Activated T-helper 1 cell treated with anti-CD3 and anti-CD28 coated beads, Interleukin-12 subunit alpha, Interleukin-12 subunit beta, Interleukin-2, Interleukin-4 antibody, amounts not matched to agents 30 ng/mL and 10 ng/mL and 1 ng/mL, durations not matched to agents 14 hours and 24 hours and 36 hours (primary cell): ENCODE results near the gene SBF1. TPM values are rescaled to one million over a fixed set of nuclear protein-coding genes. Genes with fewer than 3 reads are reported as not detected.

Experiments used
- DNase-seq: peaks from one replicate; pipeline ENCODE4 v3.0.0; 2021; ENCODE audit warnings: low spot score
- H3K27ac Mint-ChIP-seq: one replicate; pipeline ENCODE4 v1.8.0; 2021; ENCODE audit warnings: mild to moderate bottlenecking, mixed read lengths
- H3K27me3 Mint-ChIP-seq: one replicate; pipeline ENCODE4 v1.8.0; 2022; ENCODE audit warnings: mild to moderate bottlenecking, moderate library complexity, mixed read lengths; ENCODE audit not compliant: insufficient read depth
- H3K36me3 Mint-ChIP-seq: one replicate; pipeline ENCODE4 v1.8.0; 2021; ENCODE audit warnings: low read depth, mixed read lengths
- H3K4me1 Mint-ChIP-seq: one replicate; pipeline ENCODE4 v1.8.0; 2021; ENCODE audit warnings: low read depth, mixed read lengths
- H3K4me3 Mint-ChIP-seq: one replicate; pipeline ENCODE4 v1.8.0; 2021; ENCODE audit warnings: mild to moderate bottlenecking, moderate library complexity, mixed read lengths
- H3K9me3 Mint-ChIP-seq: one replicate; pipeline ENCODE4 v1.8.0; 2021; ENCODE audit warnings: mixed read lengths
- intact Hi-C: fragments of 100-400 bp; cut with micrococcal nuclease; formaldehyde crosslinking; loops from one replicate; pipeline ENCODE4 v1.15.1; 2024
- total RNA-seq: library from RNA; stranded (reverse); gene quantifications from 2 replicates; pipeline ENCODE4 v1.2.3, GENCODE V29; 2022

SBF1 gene
- total RNA-seq, 1 donor from 2014 or later: 116 TPM

- H3K27ac Mint-ChIP-seq: peak overlapping the region; percentile 74
- peaks cover 46% of the 10 kb centered on the region for H3K4me1 Mint-ChIP-seq
- H3K9me3 Mint-ChIP-seq: no peaks in the 10 kb centered on the region
- peak overlapping the region; percentile 87 for H3K4me3 Mint-ChIP-seq
- H3K36me3 Mint-ChIP-seq: no peaks in the 10 kb centered on the region
- H3K27me3 Mint-ChIP-seq: peaks cover 7% of the 10 kb centered on the region
- no peak for DNase-seq
- intact Hi-C loops: loop anchor here (1.0 to 10.0 kb wide), 4 partner anchors 109 to 229 kb away; partner anchors contain the start of genes CHKB, PPP6R2 and TUBGCP6
Observed at GRCh38 chr22:50473855-50474671, 772 bp downstream of the SBF1 start.

- Mint-ChIP-seq H3K27ac (peak overlapping the region; percentile 74), H3K9me3 (no peaks in the 10 kb centered on the region), H3K4me1 (peaks cover 53% of the 10 kb centered on the region), H3K36me3 (peaks cover 5% of the 10 kb centered on the region), H3K27me3 (peaks cover 3% of the 10 kb centered on the region), H3K4me3 (peak overlapping the region; percentile 87)
- no peak for DNase-seq
- intact Hi-C loops: loop anchor here (1.0 to 10.0 kb wide), 2 partner anchors 148 to 228 kb away; partner anchors contain the start of gene TUBGCP6
Observed at GRCh38 chr22:50473088-50473487, 1.7 kb downstream of the SBF1 start.

- Mint-ChIP-seq H3K36me3 (peaks cover 6% of the 10 kb centered on the region), H3K4me1 (peaks cover 53% of the 10 kb centered on the region), H3K27ac (peak overlapping the region; percentile 23), H3K9me3 (no peaks in the 10 kb centered on the region), H3K4me3 (peak overlapping the region; percentile 58), H3K27me3 (peaks cover 2% of the 10 kb centered on the region)
- intact Hi-C loops: loop anchor here (10.0 kb wide), 1 partner anchor 227 kb away; the partner anchor contains the start of gene TUBGCP6
- DNase-seq: no peak
Observed at GRCh38 chr22:50471962-50472361, 2.9 kb downstream of the SBF1 start.

GRCh38 chr22:50471197-50471847 is 3.5 kb downstream of the SBF1 start:
- H3K27ac Mint-ChIP-seq: peak overlapping the region; percentile 90
- intact Hi-C loops: loop anchor here (10.0 kb wide), 1 partner anchor 227 kb away; the partner anchor contains the start of gene TUBGCP6

GRCh38 chr22:50470491-50470890 is 4.3 kb downstream of the SBF1 start:
- DNase-seq: no peak
- H3K36me3 Mint-ChIP-seq: peaks cover 12% of the 10 kb centered on the region
- no peaks in the 10 kb centered on the region for H3K9me3 Mint-ChIP-seq
- no peaks in the 10 kb centered on the region for H3K27me3 Mint-ChIP-seq
- peak overlapping the region; percentile 90 for H3K27ac Mint-ChIP-seq
- H3K4me3 Mint-ChIP-seq: peak overlapping the region; percentile 48
- intact Hi-C loops: loop anchor here (1.0 to 10.0 kb wide), 2 partner anchors 38 to 226 kb away; partner anchors contain the start of genes NCAPH2 and TUBGCP6
- peaks cover 53% of the 10 kb centered on the region for H3K4me1 Mint-ChIP-seq

More at GRCh38 chr22:50471197-50471847, 3.5 kb downstream of the SBF1 start:
- peaks cover 53% of the 10 kb centered on the region for H3K4me1 Mint-ChIP-seq
- no peaks in the 10 kb centered on the region for H3K27me3 Mint-ChIP-seq
- no peaks in the 10 kb centered on the region for H3K9me3 Mint-ChIP-seq
- peak overlapping the region; percentile 48 for H3K4me3 Mint-ChIP-seq
- peaks cover 10% of the 10 kb centered on the region for H3K36me3 Mint-ChIP-seq
- DNase-seq: no peak

- peak overlapping the region; percentile 48 for H3K4me3 Mint-ChIP-seq
- intact Hi-C loops: loop anchor here (1.0 to 10.0 kb wide), 3 partner anchors 39 to 225 kb away; partner anchors contain the start of genes NCAPH2, SYCE3 and TUBGCP6
Observed at GRCh38 chr22:50469377-50470305, 5.2 kb downstream of the SBF1 start.

GRCh38 chr22:50468626-50469025 is 6.2 kb downstream of the SBF1 start:
- peak overlapping the region; percentile 49 for H3K4me3 Mint-ChIP-seq
- H3K36me3 Mint-ChIP-seq: peaks cover 14% of the 10 kb centered on the region
- no peaks in the 10 kb centered on the region for H3K9me3 Mint-ChIP-seq
- no peak for DNase-seq
- H3K4me1 Mint-ChIP-seq: peaks cover 47% of the 10 kb centered on the region
- peak overlapping the region; percentile 90 for H3K27ac Mint-ChIP-seq
- intact Hi-C loops: loop anchor here (2.0 kb wide), 1 partner anchor 94 kb away; the partner anchor contains the start of gene SYCE3
- H3K27me3 Mint-ChIP-seq: no peaks in the 10 kb centered on the region

More at GRCh38 chr22:50469377-50470305, 5.2 kb downstream of the SBF1 start:
- Mint-ChIP-seq H3K36me3 (peaks cover 12% of the 10 kb centered on the region), H3K9me3 (no peaks in the 10 kb centered on the region), H3K4me1 (peaks cover 53% of the 10 kb centered on the region), H3K27me3 (no peaks in the 10 kb centered on the region), H3K27ac (peak overlapping the region; percentile 90)
- peak; percentile 92 for DNase-seq

- H3K4me3 Mint-ChIP-seq: peak overlapping the region; percentile 49
- intact Hi-C loops: loop anchor here (2.0 kb wide), 1 partner anchor 95 kb away; the partner anchor contains the start of gene SYCE3
- peaks cover 17% of the 10 kb centered on the region for H3K36me3 Mint-ChIP-seq
- peaks cover 40% of the 10 kb centered on the region for H3K4me1 Mint-ChIP-seq
- H3K27me3 Mint-ChIP-seq: no peaks in the 10 kb centered on the region
- DNase-seq: no peak
- H3K9me3 Mint-ChIP-seq: no peaks in the 10 kb centered on the region
- no peak overlapping the region for H3K27ac Mint-ChIP-seq
Observed at GRCh38 chr22:50467773-50468440, 6.9 kb downstream of the SBF1 start.

- intact Hi-C loops: no loop called here
- Mint-ChIP-seq H3K27ac (no peak overlapping the region), H3K36me3 (peaks cover 18% of the 10 kb centered on the region), H3K4me1 (peaks cover 35% of the 10 kb centered on the region), H3K27me3 (no peaks in the 10 kb centered on the region), H3K9me3 (no peaks in the 10 kb centered on the region), H3K4me3 (no peak overlapping the region)
- no peak for DNase-seq
Observed at GRCh38 chr22:50467341-50467740, 7.5 kb downstream of the SBF1 start.

- DNase-seq: no peak
- H3K4me1 Mint-ChIP-seq: peaks cover 18% of the 10 kb centered on the region
- intact Hi-C loops: no loop called here
- H3K27ac Mint-ChIP-seq: no peak overlapping the region
- no peak overlapping the region for H3K4me3 Mint-ChIP-seq
- H3K27me3 Mint-ChIP-seq: no peaks in the 10 kb centered on the region
- H3K36me3 Mint-ChIP-seq: peaks cover 23% of the 10 kb centered on the region
- no peaks in the 10 kb centered on the region for H3K9me3 Mint-ChIP-seq
Observed at GRCh38 chr22:50465066-50465930, 9.5 kb downstream of the SBF1 start.

GRCh38 chr22:50464451-50464850 is 10.4 kb downstream of the SBF1 start:
- no peak overlapping the region for H3K27ac Mint-ChIP-seq
- peaks cover 12% of the 10 kb centered on the region for H3K4me1 Mint-ChIP-seq
- no peak for DNase-seq
- peaks cover 26% of the 10 kb centered on the region for H3K36me3 Mint-ChIP-seq
- H3K4me3 Mint-ChIP-seq: no peak overlapping the region
- no peaks in the 10 kb centered on the region for H3K9me3 Mint-ChIP-seq
- intact Hi-C loops: no loop called here
- H3K27me3 Mint-ChIP-seq: no peaks in the 10 kb centered on the region
